ENCODE results near the gene RNASE8.

DNA sequence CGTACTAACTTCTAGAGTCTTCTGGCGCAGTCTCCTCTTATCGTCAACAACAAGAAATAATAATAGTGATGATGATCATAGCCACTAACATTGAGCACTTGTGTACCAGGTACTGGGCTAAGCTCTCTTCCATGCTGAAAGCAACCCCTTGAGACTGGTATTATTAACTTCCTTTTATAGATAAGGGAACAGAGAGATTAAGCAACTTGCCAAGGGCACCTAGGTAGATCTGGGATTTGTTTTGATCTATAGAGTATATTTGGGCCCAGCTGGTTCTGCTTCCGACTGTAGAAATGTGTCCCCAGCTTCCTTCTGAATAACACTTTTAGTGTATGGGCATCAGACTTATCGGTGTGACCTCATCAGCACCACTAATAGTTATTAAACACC is 42.0 kb downstream of the RNASE8 start:
- no peak for TF ChIP-seq EZH2phosphoT487 (IDR thresholded peaks at IDR 0.05; ENCODE audit: borderline replicate concordance, low read length)
- no peak for TF ChIP-seq CTCF (IDR thresholded peaks at IDR 0.05; ENCODE audit: low read depth, low read length, poor library complexity, severe bottlenecking)

Measured in DOHH2 (cell line).